GM12801 (cell line): ENCODE results near the gene SELPLG.

ENCODE experiments used
- TF ChIP-seq, protein P1 (sequence below): IDR thresholded peaks from one replicate; pipeline ENCODE4 v1.5.1; 2011; ENCODE audit warnings: control low read depth; ENCODE audit not compliant: insufficient read length; ENCODE audit errors: extremely low read depth

The SELPLG gene

DNA sequence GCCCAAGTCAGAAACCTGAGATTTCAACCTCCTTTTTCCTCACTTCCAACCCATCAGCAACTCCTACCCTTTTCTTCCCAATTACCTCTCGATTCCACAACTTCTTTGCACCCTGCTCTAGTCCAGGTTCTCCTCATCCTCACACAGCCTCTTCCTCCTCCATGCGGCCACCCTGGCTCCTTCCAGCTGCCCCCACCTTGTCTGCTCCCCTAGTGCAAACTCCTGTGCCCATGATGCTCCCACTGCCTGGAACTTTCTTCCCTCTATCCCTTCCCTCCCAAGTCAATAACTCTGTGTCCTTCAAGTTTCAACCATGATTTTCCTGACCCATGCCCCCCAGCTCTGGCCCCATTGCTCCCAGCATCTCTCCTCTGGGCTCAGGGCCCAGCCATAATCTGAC is 17.3 kb downstream of the SELPLG start:
- TF ChIP-seq, protein P1, sequence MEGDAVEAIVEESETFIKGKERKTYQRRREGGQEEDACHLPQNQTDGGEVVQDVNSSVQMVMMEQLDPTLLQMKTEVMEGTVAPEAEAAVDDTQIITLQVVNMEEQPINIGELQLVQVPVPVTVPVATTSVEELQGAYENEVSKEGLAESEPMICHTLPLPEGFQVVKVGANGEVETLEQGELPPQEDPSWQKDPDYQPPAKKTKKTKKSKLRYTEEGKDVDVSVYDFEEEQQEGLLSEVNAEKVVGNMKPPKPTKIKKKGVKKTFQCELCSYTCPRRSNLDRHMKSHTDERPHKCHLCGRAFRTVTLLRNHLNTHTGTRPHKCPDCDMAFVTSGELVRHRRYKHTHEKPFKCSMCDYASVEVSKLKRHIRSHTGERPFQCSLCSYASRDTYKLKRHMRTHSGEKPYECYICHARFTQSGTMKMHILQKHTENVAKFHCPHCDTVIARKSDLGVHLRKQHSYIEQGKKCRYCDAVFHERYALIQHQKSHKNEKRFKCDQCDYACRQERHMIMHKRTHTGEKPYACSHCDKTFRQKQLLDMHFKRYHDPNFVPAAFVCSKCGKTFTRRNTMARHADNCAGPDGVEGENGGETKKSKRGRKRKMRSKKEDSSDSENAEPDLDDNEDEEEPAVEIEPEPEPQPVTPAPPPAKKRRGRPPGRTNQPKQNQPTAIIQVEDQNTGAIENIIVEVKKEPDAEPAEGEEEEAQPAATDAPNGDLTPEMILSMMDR = no peak

DNA sequence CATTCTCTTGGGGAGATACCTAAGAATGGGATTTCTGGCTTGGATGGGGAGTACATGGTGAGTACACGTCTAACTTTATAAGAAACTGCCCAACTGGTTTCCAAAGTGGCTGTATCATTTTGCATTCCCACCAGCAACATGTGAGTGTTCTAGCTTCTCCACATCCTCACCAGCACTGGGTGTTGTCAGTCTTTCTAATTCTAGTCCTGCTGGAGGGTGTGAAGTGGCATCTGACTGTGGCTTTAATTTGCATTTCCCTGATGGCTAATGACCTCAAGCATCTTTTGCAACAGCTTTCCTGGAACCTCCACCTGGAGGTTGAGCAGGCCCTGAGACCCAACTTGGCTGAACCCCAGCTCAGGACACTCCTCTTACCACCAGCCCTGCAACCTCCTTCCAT is 17.8 kb downstream of the SELPLG start:
- TF ChIP-seq, protein P1 = no peak

DNA sequence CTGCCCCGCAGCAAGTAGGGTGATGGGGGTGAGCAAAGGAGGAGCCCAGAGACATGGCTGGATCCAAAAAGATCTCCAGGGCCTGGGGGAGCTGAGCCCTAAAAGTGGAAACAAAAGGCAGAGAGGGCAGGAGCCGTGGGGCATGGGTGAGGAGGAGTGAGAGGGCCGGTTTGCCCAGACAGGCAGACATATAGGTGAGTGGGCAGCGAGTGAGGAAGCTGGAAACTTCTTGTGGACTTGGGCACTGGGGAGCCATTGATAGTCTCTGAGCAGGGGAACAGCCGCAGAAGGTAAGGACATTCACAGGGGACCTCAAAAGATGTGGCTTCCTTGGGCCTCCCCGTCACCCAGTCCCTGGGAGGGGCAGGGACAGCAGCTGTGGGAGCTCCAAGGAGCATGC is 19.1 kb downstream of the SELPLG start:
- TF ChIP-seq, protein P1 = no peak

DNA sequence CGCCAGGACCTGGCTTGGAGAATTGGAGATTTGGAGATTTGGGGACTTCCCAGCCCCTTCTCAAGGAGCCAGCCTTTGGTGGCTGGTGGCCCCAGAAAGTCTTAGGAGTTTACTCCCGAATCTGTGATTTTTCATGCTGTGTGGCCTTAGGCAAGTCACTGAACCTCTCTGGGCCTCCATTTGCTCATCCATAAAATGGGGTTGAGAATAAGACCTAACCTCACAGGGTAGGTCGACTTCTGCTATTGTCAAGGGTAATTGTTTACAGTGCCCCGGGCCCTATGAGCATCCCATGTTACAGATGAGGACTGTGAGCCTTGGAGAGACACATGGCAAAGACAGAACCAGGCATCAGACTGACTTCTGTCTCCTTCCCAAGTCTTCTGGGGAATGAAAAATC is 19.7 kb downstream of the SELPLG start:
- TF ChIP-seq, protein P1 = no peak

DNA sequence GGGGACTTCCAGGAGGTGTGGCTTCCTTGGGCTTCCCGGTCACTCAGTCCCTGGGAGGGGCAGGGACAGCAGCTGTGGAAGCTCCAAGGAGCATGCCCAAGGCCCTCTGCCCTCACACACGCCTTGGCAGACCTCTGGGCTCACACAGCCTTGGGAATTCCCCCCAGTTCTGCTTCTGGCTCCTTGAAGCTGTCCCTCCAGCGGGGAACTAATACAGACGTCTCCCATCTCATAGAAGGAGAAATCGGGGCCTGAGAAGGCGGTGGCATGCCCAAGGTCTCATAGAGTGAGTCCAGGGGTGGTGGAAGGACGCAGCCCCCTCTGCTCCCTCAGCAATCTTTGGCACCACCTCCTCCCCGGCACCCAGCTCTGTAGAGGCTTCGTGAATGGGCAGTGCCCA is 20.1 kb downstream of the SELPLG start:
- TF ChIP-seq, protein P1 = no peak

DNA sequence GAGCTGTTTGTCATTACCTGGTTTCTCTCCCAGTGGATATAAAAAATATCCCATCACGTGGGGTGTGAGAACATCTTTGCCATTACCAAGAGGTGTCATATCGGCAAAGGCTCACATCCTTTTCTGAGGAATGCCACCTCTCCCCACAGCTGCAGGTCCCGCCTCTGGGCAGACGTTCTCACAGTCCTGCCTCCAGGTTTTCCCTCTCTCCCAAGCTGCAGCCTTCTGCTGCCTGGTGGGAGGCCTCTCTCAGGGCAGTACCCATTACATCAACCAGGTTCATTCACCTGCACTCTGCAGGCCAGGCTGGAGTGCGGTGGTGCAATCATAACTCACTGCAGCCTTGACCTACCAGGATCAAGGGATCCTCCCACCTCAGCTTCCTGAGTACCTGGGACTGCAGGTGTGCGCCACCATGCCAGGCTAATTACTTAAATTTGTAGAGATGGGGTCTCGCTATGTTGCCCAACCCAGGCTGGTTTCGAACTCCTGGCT is 20.9 kb downstream of the SELPLG start:
- TF ChIP-seq, protein P1 = no peak

DNA sequence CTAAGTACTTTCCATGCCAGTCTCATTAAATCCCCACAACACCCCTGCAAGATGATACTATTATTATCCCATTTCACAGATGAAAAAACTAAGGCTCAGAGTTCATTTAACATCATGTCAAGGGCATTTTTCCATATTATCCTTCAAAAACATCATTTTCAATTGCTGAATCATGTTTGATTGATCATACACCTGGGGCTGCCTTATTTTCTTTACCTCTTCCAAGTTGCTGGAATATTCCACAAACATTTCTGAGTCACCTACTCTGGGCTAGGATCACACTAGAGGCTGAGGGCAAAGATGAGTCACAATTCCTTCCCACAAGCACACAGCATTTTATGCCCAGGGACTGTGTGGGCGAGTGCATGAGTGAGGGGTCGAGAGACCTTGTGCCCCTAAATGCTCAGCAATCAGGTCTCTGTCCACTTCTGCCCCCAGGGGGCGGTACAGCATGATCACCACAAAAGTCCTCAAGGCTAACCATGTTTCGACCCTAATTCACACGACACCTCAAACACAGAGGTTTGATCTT is 21.7 kb downstream of the SELPLG start:
- TF ChIP-seq, protein P1 = no peak
